K562 (cell line): Measurements from ENCODE around the gene RANGAP1. TPM values are rescaled to one million over a fixed set of nuclear protein-coding genes. Genes with fewer than 3 reads are reported as not detected.

Experiments used
- ATAC-seq: fragments of 200-7000 bp; cut with Tn5 transposase; 3 replicates; pipeline ENCODE4 v1.9.1; 2020; ENCODE audit warnings: moderate library complexity
- BruUV-seq: library from RNA; stranded (reverse); fragments of 400-500 nt; replicated peaks from 2 replicates; lab custom pipeline; 2021; lab: Mats Ljungman, UMichigan
- CTCF ChIA-PET: fragments of 300-600 bp; formaldehyde crosslinking; extraction: SDS; loops from one replicate; lab custom pipeline; 2021; ENCODE audit warnings: low intra/inter-chr PET ratio; lab: Yijun Ruan, JAX
- POLR2A ChIA-PET: fragments of 300-600, 350-650 bp; sonication (Branson Sonifier 250); formaldehyde crosslinking; extraction: SDS; loops from one replicate; lab custom pipeline; 2021; ENCODE audit warnings: antibody characterized with exemption, inconsistent platforms; lab: Yijun Ruan, JAX
- DNase-seq, 4 experiments: peaks; one replicate each; pipeline versions ENCODE4 v3.0.0 to v3.0.0-alpha.2; 2011 to 2018; ENCODE audit warnings: low spot score in 3 of 4, mixed read lengths in 3 of 4; ENCODE audit errors: extremely low read depth in 1 of 4
- FAIRE-seq: peaks from 2 replicates; lab custom pipeline; 2011; peaks lifted over from hg19 to GRCh38; lab: Jason Lieb, UNC
- H2AFZ ChIP-seq: 2 replicates; pipeline ENCODE4 v1.6.0; 2011; ENCODE audit warnings: low read depth, low read length, control low read depth, inconsistent platforms
- H3K27ac ChIP-seq: fragments of 200-600 bp; 3 replicates; pipeline ENCODE4 v1.8.0; 2011; ENCODE audit warnings: low read depth, mild to moderate bottlenecking, control low read depth, inconsistent platforms, low read length, moderate library complexity, mixed read lengths; ENCODE audit errors: extremely low read depth
- H3K27me3 ChIP-seq, 2 experiments: fragments of 300-600 bp in 1 of 2; 2 replicates in 1 of 2; 3 replicates in 1 of 2; pipeline versions ENCODE4 v1.6.0 to v1.8.0; 2011; ENCODE audit warnings: inconsistent platforms in 2 of 2, low read length in 2 of 2, mild to moderate bottlenecking in 1 of 2, mixed read lengths in 1 of 2, moderate library complexity in 1 of 2; ENCODE audit not compliant: control insufficient read depth in 2 of 2, insufficient read depth in 2 of 2
- H3K36me3 ChIP-seq: fragments of 300-600 bp; 3 replicates; pipeline ENCODE4 v1.8.0; 2011; ENCODE audit warnings: mild to moderate bottlenecking, low read length, inconsistent platforms; ENCODE audit not compliant: control insufficient read depth, insufficient read depth
- H3K4me1 ChIP-seq, 2 experiments: fragments of 200-600 bp in 1 of 2; replicated peaks in 1 of 2; 2 replicates in 1 of 2; 3 replicates in 1 of 2; pipeline versions ENCODE4 v1.5.1 to v1.8.0; 2011; ENCODE audit warnings: inconsistent platforms in 2 of 2, low read length in 2 of 2, mild to moderate bottlenecking in 1 of 2, mixed read lengths in 1 of 2, moderate library complexity in 1 of 2; ENCODE audit not compliant: control insufficient read depth in 2 of 2, insufficient read depth in 2 of 2
- H3K4me2 ChIP-seq: 2 replicates; pipeline ENCODE4 v1.6.1; 2011; ENCODE audit warnings: low read length, control low read depth, inconsistent platforms, mixed read lengths; ENCODE audit not compliant: insufficient read depth
- H3K4me3 ChIP-seq: fragments of 200-600 bp; sonication (generic), shearing (Covaris generic); 2 replicates; pipeline ENCODE4 v1.5.1; 2016; ENCODE audit warnings: control low read depth, inconsistent platforms
- H3K79me2 ChIP-seq: fragments of 200-600 bp; 3 replicates; pipeline ENCODE4 v1.8.0; 2011; ENCODE audit warnings: low read length, inconsistent platforms; ENCODE audit not compliant: control insufficient read depth, insufficient read depth
- H3K9ac ChIP-seq, 2 experiments: 2 replicates each; pipeline versions ENCODE4 v1.6.0 to v1.6.1; 2011; ENCODE audit warnings: low read depth in 2 of 2, low read length in 2 of 2, control low read depth in 1 of 2, inconsistent platforms in 1 of 2, mild to moderate bottlenecking in 1 of 2, mixed read lengths in 1 of 2; ENCODE audit not compliant: insufficient read depth in 1 of 2
- H3K9me1 ChIP-seq: one replicate; pipeline ENCODE4 v1.6.0; 2011; ENCODE audit warnings: inconsistent platforms, mild to moderate bottlenecking, low read length, moderate library complexity; ENCODE audit not compliant: control insufficient read depth, insufficient read depth
- H3K9me3 ChIP-seq: replicated peaks from 2 replicates; pipeline ENCODE4 v1.5.1; 2011; ENCODE audit warnings: low read depth, low read length, inconsistent platforms; ENCODE audit not compliant: control insufficient read depth, insufficient read depth
- H4K20me1 ChIP-seq: replicated peaks from 2 replicates; pipeline ENCODE4 v1.6.1; 2011; ENCODE audit warnings: low read length, inconsistent platforms, mixed read lengths; ENCODE audit not compliant: control insufficient read depth, insufficient read depth
- DACH1 ChIP-seq: fragments of 450-650 bp; IDR thresholded peaks from 2 replicates; pipeline ENCODE4 v1.6.1; 2018; ENCODE audit not compliant: partially characterized antibody
- KLF10 ChIP-seq: fragments of 250-450 bp; sonication (Bioruptor Pico); IDR thresholded peaks from 2 replicates; pipeline ENCODE4 v1.6.1; 2021; ENCODE audit warnings: matching md5 sums
- POLR2G ChIP-seq: fragments of 200-400 bp; formaldehyde crosslinking; IDR thresholded peaks from 2 replicates; pipeline ENCODE4 v1.6.1; 2017; ENCODE audit warnings: low read depth, mild to moderate bottlenecking, antibody characterized with exemption, low read length, moderate library complexity
- WGBS: fragments of 100-300 bp; shearing (Covaris generic); methylation state at CpG from one replicate; pipeline ENCODE4 v1.1.6; 2016; ENCODE audit warnings: low coverage, mixed read lengths; ENCODE audit not compliant: insufficient coverage; ENCODE audit errors: missing lambda C conversion rate; 5-methylcytosine and 5-hydroxymethylcytosine counted together
- in situ Hi-C: fragments of 300-500 bp; cut with MboI; formaldehyde crosslinking; loops from 4 replicates; pipeline ENCODE4 v1.15.0; 2018; ENCODE audit warnings: inconsistent platforms, mixed read lengths
- intact Hi-C: fragments of 100-400 bp; cut with micrococcal nuclease; formaldehyde crosslinking; loops from 2 replicates; pipeline ENCODE4 v1.14.2; 2022
- polyA plus RNA-seq, 8 experiments: library from polyadenylated mRNA; depleted of rRNA in 4 of 8; stranded (reverse) in 5 of 8; unstranded in 3 of 8; fragments of >200 nt; fragmentation: Nextera tagmentation in 2 of 8; fragmentation: Illumina TruSeq in 1 of 8; extraction: Ambion mirVana in 2 of 8; extraction: Trizol in 1 of 8; gene quantifications; 2 replicates each; pipeline versions ENCODE4 v1.2.1 to v1.2.3, GENCODE V29; 2011 to 2014; ENCODE audit warnings: inconsistent platforms in 1 of 8, missing spikeins in 1 of 8
- total RNA-seq, 7 experiments: library from RNA; depleted of rRNA in 6 of 7; stranded (reverse); fragments of >200 nt in 6 of 7; fragmentation: Illumina TruSeq in 2 of 7; extraction: Trizol in 2 of 7; gene quantifications; 2 replicates each; pipeline versions ENCODE4 v1.2.1 to v1.2.3, GENCODE V29; 2011 to 2021; ENCODE audit warnings: low replicate concordance in 1 of 7
- TF ChIP-seq, protein P1 (sequence below): fragments of 450-650 bp; IDR thresholded peaks from 2 replicates; pipeline ENCODE4 v1.6.1; 2017; ENCODE audit warnings: antibody characterized with exemption, mild to moderate bottlenecking
- TF ChIP-seq, protein P2 (sequence below): sonication (generic); formaldehyde crosslinking; IDR thresholded peaks from 2 replicates; pipeline ENCODE4 v1.8.1; 2023; ENCODE audit warnings: mild to moderate bottlenecking, missing genetic modification reagents

The RANGAP1 gene
- total and polyA plus RNA-seq, 9 of the 15 experiments (the other 6 are each of a cell fraction or from before 2014, with no cell fraction given): 2.1 to 104 (median 50.6) TPM

DNA sequence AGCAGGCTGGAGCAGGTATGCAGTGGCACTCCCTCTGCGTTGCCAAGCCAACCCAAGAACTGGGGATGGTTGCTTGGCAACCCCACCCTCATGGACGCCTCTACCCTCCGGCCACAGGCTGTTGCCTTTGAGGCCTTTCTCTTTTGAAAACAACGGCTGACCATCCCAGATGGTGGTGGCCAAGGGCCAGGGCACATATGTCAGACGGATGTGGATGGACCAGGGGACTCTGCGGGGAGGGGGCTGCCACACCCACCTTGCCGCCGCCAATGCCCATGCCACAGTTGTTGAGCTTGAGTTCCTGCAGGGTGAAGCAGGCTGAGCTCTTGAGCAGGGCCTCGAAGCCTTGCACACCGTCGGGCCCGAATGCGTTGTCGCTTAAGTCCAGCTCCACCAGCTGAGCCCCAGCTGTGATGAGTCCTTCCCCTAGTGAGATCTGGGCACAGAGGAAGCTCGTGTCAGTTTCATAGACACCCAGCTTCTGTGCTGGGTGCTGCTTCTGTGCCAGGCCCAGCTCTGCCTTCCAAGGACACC is 21.5 kb downstream of the RANGAP1 start:
- no peaks in the 10 kb centered on the region for H3K9me1 ChIP-seq
- no peak overlapping the region for H3K4me2 ChIP-seq
- peaks cover 87% of the 10 kb centered on the region; the same call in 2 of the 3 replicates for H3K36me3 ChIP-seq
- H3K27me3 ChIP-seq: no peaks in the 10 kb centered on the region
- H3K4me1 ChIP-seq: no peaks in the 10 kb centered on the region; a peak in 1 of 5 replicates
- no peak for ATAC-seq
- H3K4me3 ChIP-seq: no peak overlapping the region
- H3K27ac ChIP-seq: no peak overlapping the region
- no peak for DNase-seq
- ChIA-PET CTCF (no interaction called here), POLR2A (interaction anchor here (0.5 to 1.3 kb wide), 5 partner anchors 8 to 322 kb away, joined by 3 to 5 read pairs (median 3); no protein-coding TSS in a partner anchor)
- in situ Hi-C loops (no loop called here), intact Hi-C loops (no loop called here)
- H3K79me2 ChIP-seq: no peaks in the 10 kb centered on the region
- no peak overlapping the region for H2AFZ ChIP-seq
- H4K20me1 ChIP-seq: no peaks in the 10 kb centered on the region
- no TSS peak for BruUV-seq
- FAIRE-seq: no peak
- H3K9ac ChIP-seq: no peak overlapping the region
- WGBS: 100% methylated on average over 11 of the region's 15 CpGs
- no peak for TF ChIP-seq KLF10
- TF ChIP-seq POLR2G: 0 out of 2 replicates have a peak, but pooled peaks have one; percentile 22
- H3K9me3 ChIP-seq: no peaks in the 10 kb centered on the region

DNA sequence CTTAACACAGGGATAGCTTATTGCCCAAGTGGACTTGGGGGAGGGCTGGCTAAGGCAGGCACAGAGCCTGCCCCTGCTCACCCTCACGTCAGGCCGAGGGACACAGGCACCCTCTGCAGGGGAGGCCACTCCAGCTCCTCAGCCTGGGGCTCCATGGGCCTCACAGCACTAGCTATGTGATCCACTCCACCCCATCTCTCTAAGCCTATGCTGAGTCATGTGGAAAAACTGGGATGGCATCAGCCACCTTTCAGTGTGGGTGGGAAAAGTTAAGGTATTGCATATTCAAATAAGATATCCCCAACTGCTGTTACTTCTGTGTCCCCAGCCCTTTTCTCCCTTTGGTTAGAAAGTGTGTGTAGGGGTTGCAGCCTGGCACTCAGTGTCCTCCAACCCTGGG is 22.3 kb downstream of the RANGAP1 start:
- no peak for FAIRE-seq
- DNase-seq: no peak
- H3K4me3 ChIP-seq: no peak overlapping the region
- H3K9me3 ChIP-seq: no peaks in the 10 kb centered on the region
- H2AFZ ChIP-seq: no peak overlapping the region
- H3K36me3 ChIP-seq: peaks cover 87% of the 10 kb centered on the region; the same call in 2 of the 3 replicates
- 100% methylated on average over 2 of the region's 2 CpGs for WGBS
- POLR2A ChIA-PET: interaction anchor here (0.6 to 1.3 kb wide), 3 partner anchors 8 to 374 kb away, joined by 3 to 5 read pairs (median 3); no protein-coding TSS in a partner anchor
- no peak overlapping the region for H3K27ac ChIP-seq
- H4K20me1 ChIP-seq: no peaks in the 10 kb centered on the region
- intact Hi-C loops (no loop called here), in situ Hi-C loops (no loop called here)
- no peak overlapping the region for H3K4me2 ChIP-seq
- no peaks in the 10 kb centered on the region for H3K9me1 ChIP-seq
- no peaks in the 10 kb centered on the region; a peak in 1 of 5 replicates for H3K4me1 ChIP-seq
- no peaks in the 10 kb centered on the region for H3K79me2 ChIP-seq
- ATAC-seq: no peak
- no peaks in the 10 kb centered on the region for H3K27me3 ChIP-seq
- BruUV-seq: no TSS peak
- no peak overlapping the region for H3K9ac ChIP-seq
- CTCF ChIA-PET: no interaction called here
- TF ChIP-seq, protein P1, sequence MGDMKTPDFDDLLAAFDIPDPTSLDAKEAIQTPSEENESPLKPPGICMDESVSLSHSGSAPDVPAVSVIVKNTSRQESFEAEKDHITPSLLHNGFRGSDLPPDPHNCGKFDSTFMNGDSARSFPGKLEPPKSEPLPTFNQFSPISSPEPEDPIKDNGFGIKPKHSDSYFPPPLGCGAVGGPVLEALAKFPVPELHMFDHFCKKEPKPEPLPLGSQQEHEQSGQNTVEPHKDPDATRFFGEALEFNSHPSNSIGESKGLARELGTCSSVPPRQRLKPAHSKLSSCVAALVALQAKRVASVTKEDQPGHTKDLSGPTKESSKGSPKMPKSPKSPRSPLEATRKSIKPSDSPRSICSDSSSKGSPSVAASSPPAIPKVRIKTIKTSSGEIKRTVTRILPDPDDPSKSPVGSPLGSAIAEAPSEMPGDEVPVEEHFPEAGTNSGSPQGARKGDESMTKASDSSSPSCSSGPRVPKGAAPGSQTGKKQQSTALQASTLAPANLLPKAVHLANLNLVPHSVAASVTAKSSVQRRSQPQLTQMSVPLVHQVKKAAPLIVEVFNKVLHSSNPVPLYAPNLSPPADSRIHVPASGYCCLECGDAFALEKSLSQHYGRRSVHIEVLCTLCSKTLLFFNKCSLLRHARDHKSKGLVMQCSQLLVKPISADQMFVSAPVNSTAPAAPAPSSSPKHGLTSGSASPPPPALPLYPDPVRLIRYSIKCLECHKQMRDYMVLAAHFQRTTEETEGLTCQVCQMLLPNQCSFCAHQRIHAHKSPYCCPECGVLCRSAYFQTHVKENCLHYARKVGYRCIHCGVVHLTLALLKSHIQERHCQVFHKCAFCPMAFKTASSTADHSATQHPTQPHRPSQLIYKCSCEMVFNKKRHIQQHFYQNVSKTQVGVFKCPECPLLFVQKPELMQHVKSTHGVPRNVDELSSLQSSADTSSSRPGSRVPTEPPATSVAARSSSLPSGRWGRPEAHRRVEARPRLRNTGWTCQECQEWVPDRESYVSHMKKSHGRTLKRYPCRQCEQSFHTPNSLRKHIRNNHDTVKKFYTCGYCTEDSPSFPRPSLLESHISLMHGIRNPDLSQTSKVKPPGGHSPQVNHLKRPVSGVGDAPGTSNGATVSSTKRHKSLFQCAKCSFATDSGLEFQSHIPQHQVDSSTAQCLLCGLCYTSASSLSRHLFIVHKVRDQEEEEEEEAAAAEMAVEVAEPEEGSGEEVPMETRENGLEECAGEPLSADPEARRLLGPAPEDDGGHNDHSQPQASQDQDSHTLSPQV: no peak
- TF ChIP-seq, protein P2, sequence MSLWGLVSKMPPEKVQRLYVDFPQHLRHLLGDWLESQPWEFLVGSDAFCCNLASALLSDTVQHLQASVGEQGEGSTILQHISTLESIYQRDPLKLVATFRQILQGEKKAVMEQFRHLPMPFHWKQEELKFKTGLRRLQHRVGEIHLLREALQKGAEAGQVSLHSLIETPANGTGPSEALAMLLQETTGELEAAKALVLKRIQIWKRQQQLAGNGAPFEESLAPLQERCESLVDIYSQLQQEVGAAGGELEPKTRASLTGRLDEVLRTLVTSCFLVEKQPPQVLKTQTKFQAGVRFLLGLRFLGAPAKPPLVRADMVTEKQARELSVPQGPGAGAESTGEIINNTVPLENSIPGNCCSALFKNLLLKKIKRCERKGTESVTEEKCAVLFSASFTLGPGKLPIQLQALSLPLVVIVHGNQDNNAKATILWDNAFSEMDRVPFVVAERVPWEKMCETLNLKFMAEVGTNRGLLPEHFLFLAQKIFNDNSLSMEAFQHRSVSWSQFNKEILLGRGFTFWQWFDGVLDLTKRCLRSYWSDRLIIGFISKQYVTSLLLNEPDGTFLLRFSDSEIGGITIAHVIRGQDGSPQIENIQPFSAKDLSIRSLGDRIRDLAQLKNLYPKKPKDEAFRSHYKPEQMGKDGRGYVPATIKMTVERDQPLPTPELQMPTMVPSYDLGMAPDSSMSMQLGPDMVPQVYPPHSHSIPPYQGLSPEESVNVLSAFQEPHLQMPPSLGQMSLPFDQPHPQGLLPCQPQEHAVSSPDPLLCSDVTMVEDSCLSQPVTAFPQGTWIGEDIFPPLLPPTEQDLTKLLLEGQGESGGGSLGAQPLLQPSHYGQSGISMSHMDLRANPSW (CRISPR knock-in tag): no peak
- no peak for TF ChIP-seq DACH1
